GM19463 (cell line): ENCODE results near the gene TFF2.

Source experiments
- ATAC-seq: cut with Tn5 transposase; IDR thresholded peaks from one replicate; pipeline ENCODE4 v1.9.1; 2021; ENCODE audit warnings: mild to moderate bottlenecking, moderate library complexity; ENCODE audit not compliant: unreplicated experiment

The TFF2 gene

GRCh38 chr21:42350927-42351426 lies at the start of gene TFF2:
TSS of gene TFF2 (minus strand) at chr21:42350994. CDS start at chr21:42350957, 37 bp downstream.
- ATAC-seq: no peak

GRCh38 chr21:42400525-42400924 lies 49.7 kb upstream of the TFF2 start:
- no peak for ATAC-seq

- ATAC-seq: no peak
Measured at GRCh38 chr21:42398436-42399028, 47.7 kb upstream of the TFF2 start.

GRCh38 chr21:42397746-42398394 lies 47.1 kb upstream of the TFF2 start:
- ATAC-seq: no peak

GRCh38 chr21:42396799-42397745 lies 46.3 kb upstream of the TFF2 start:
- no peak for ATAC-seq

GRCh38 chr21:42395905-42396651 lies 45.3 kb upstream of the TFF2 start, which contains the start of gene TMPRSS3:
TSS of gene TMPRSS3 (minus strand) at chr21:42396052. CDS start at chr21:42395417, 635 bp downstream.
- no peak for ATAC-seq

GRCh38 chr21:42395302-42395701 lies 44.5 kb upstream of the TFF2 start:
- no peak for ATAC-seq

GRCh38 chr21:42393443-42393950 lies 42.7 kb upstream of the TFF2 start:
- no peak for ATAC-seq

GRCh38 chr21:42392731-42393442 lies 42.1 kb upstream of the TFF2 start:
- ATAC-seq: peak; percentile 68

GRCh38 chr21:42391297-42391696 lies 40.5 kb upstream of the TFF2 start:
- no peak for ATAC-seq

- no peak for ATAC-seq
Measured at GRCh38 chr21:42390696-42391095, 39.9 kb upstream of the TFF2 start.

GRCh38 chr21:42390193-42390592 lies 39.4 kb upstream of the TFF2 start:
- ATAC-seq: no peak

- ATAC-seq: no peak
Measured at GRCh38 chr21:42389449-42389835, 38.6 kb upstream of the TFF2 start.

- ATAC-seq: no peak
Measured at GRCh38 chr21:42388740-42389448, 38.1 kb upstream of the TFF2 start.

- no peak for ATAC-seq
Measured at GRCh38 chr21:42387843-42388340, 37.1 kb upstream of the TFF2 start.

GRCh38 chr21:42387164-42387563 lies 36.4 kb upstream of the TFF2 start:
- ATAC-seq: no peak

GRCh38 chr21:42386034-42386591 lies 35.3 kb upstream of the TFF2 start:
- ATAC-seq: no peak

- ATAC-seq: no peak
Measured at GRCh38 chr21:42385619-42386018, 34.8 kb upstream of the TFF2 start.

GRCh38 chr21:42384989-42385388 lies 34.2 kb upstream of the TFF2 start:
- ATAC-seq: no peak
